MCF 10A (cell line): ENCODE measurements around the gene TDP2. TPM values are rescaled to one million over a fixed set of nuclear protein-coding genes. Genes with fewer than 3 reads are reported as not detected.
A peak's percentile ranks its signal among the peaks of the same experiment; 100 is the strongest.

Experiments
- BruUV-seq: library from RNA; stranded (reverse); fragments of 400-500 nt; replicated peaks from 2 replicates; lab custom pipeline; 2021; lab: Mats Ljungman, UMichigan
- CTCF ChIA-PET: fragments of 300-600 bp; sonication (Branson Sonifier 250); formaldehyde crosslinking; extraction: SDS; loops from one replicate; lab custom pipeline; 2021; ENCODE audit warnings: antibody characterized with exemption, inconsistent platforms; lab: Yijun Ruan, JAX
- POLR2A ChIA-PET: fragments of 300-600, 350-650 bp; sonication (Branson Sonifier 250); formaldehyde crosslinking; extraction: SDS; loops from one replicate; lab custom pipeline; 2020; ENCODE audit warnings: antibody characterized with exemption, inconsistent platforms; lab: Yijun Ruan, JAX
- DNase-seq: peaks from one replicate; pipeline ENCODE4 v3.0.0-alpha.2; 2018; ENCODE audit not compliant: unreplicated experiment
- H3K27ac Mint-ChIP-seq: one replicate; pipeline ENCODE4 v1.8.0; 2022; ENCODE audit warnings: mild to moderate bottlenecking, low read depth, mixed read lengths; ENCODE audit not compliant: unreplicated experiment
- H3K27me3 Mint-ChIP-seq: one replicate; pipeline ENCODE4 v1.8.0; 2022; ENCODE audit warnings: mixed read lengths; ENCODE audit not compliant: insufficient read depth, unreplicated experiment
- H3K36me3 Mint-ChIP-seq: one replicate; pipeline ENCODE4 v1.8.0; 2022; ENCODE audit warnings: mild to moderate bottlenecking, moderate library complexity, mixed read lengths; ENCODE audit not compliant: insufficient read depth, unreplicated experiment
- H3K4me1 Mint-ChIP-seq: one replicate; pipeline ENCODE4 v1.8.0; 2022; ENCODE audit warnings: mixed read lengths; ENCODE audit not compliant: insufficient read depth, unreplicated experiment
- H3K4me3 Mint-ChIP-seq: one replicate; pipeline ENCODE4 v1.8.0; 2022; ENCODE audit warnings: mild to moderate bottlenecking, moderate library complexity, mixed read lengths; ENCODE audit not compliant: unreplicated experiment
- H3K9me3 Mint-ChIP-seq: one replicate; pipeline ENCODE4 v1.8.0; 2022; ENCODE audit warnings: mixed read lengths; ENCODE audit not compliant: unreplicated experiment
- CTCF ChIP-seq: fragments of 200-600 bp; IDR thresholded peaks from one replicate; pipeline ENCODE4 v1.8.0; 2022; ENCODE audit warnings: antibody characterized with exemption, mild to moderate bottlenecking; ENCODE audit not compliant: unreplicated experiment
- intact Hi-C: fragments of 100-400 bp; cut with micrococcal nuclease; formaldehyde crosslinking; loops from 2 replicates; pipeline ENCODE4 v1.14.1; 2022
- total RNA-seq: library from RNA; stranded (reverse); gene quantifications from 2 replicates; pipeline ENCODE4 v1.2.3, GENCODE V29; 2022

TDP2 gene
- total RNA-seq, 1 experiment from 2014 or later: 28.2 TPM

- intact Hi-C loops: loop anchor here (1.0 kb wide), 1 partner anchor 86 kb away; no protein-coding TSS in a partner anchor
- H3K4me1 Mint-ChIP-seq: peaks cover 15% of the 10 kb centered on the region
- no peak for DNase-seq
- H3K36me3 Mint-ChIP-seq: peaks cover 26% of the 10 kb centered on the region
- H3K27ac Mint-ChIP-seq: peak overlapping the region; percentile 96
- H3K27me3 Mint-ChIP-seq: no peaks in the 10 kb centered on the region
- H3K4me3 Mint-ChIP-seq: peak overlapping the region; percentile 94
- TSS peak; percentile 78 for BruUV-seq
- TF ChIP-seq CTCF: no peak
- ChIA-PET POLR2A (interaction anchor here (0.6 to 3.0 kb wide), 15 partner anchors 10 to 346 kb away, joined by 3 to 26 read pairs (median 5); partner anchors contain the start of genes ALDH5A1 and KIAA0319), CTCF (interaction anchor here (0.7 to 3.2 kb wide), 5 partner anchors 31 to 1708 kb away, joined by 3 to 36 read pairs (median 3); no protein-coding TSS in a partner anchor)
- H3K9me3 Mint-ChIP-seq: no peaks in the 10 kb centered on the region
Observed at GRCh38 chr6:24667378-24667803, 692 bp upstream of the TDP2 start.

DNA sequence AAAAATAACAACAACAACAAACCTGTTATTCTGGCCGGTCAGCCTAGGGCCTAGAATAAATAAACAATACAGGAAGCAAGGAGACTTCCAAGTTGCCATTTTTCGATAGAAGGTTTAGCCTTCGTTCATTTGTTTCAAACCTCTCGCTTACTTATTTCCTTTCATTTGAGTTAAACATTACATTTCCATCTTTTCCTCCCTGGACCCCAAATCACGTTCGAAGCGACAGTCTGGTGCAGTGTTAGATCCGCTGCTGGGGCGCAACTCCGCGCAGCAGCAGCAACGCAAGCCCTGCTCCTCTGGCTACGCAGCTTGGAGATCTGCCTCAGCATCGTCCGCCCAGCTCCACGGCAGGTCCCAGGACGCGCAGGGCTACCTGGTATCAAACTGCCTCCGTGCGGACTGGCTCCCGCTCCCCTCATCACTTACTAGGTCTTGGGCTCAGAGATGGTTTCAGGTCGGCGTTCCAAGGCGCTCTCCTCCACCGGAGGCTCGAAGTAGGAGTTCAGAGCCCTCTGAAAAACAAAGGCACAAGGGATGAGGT lies 530 bp downstream of the TDP2 start:
- Mint-ChIP-seq H3K36me3 (peaks cover 39% of the 10 kb centered on the region), H3K27ac (peak overlapping the region; percentile 96), H3K27me3 (no peaks in the 10 kb centered on the region), H3K4me3 (peak overlapping the region; percentile 94), H3K9me3 (no peaks in the 10 kb centered on the region), H3K4me1 (peaks cover 15% of the 10 kb centered on the region)
- CTCF ChIA-PET: interaction anchor here (0.6 to 3.2 kb wide), 8 partner anchors 11 to 1674 kb away, joined by 3 to 36 read pairs (median 3); no protein-coding TSS in a partner anchor
- no peak for DNase-seq
- no peak for TF ChIP-seq CTCF
- intact Hi-C loops: no loop called here
- TSS peak; percentile 47 for BruUV-seq
- POLR2A ChIA-PET: interaction anchor here (0.6 to 3.0 kb wide), 24 partner anchors 8 to 346 kb away, joined by 3 to 26 read pairs (median 3); partner anchors contain the start of gene KIAA0319

DNA sequence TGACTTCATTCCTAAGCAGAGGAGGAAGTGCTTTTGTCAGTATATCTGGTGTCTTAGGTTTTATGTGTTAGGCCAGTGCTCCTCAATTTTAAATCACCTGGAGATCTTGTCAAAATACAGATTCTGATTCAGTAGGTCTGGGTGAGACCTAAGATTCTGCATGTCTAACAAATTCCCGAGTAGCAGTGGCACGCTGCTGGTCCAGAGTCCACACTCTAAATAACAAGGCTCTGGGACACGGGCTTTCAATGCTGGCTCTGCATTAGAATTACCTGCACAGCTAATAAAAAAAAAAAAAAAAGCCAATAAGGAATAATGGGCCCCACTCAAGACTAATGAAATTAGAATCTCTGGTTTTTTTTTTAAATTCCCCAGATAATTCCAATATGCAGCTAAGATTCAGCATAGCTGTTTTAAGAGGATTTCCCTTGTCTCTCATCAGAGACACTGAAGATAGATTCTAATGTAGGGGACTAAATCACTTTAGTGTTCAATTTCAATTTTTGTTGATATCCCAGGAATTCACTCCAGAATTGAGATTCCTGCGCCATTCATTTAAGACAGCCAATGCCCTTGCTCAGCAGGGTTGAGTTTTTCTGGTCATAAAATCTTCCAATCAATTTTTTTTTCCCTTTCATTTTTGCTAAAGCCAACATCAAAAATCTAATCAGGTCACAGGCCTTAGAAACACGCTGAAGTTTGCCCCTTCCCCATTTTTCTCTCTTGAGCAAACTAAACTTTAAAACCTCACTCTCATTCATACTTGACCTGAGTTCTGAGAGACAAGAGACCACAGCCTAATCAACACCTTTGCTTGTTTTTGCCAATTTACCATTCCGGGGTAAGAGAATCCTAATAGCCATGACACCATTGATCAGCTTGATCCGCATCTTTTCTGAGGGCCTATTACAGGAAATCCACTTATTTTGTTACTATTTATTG lies 2.4 kb downstream of the TDP2 start:
- H3K27me3 Mint-ChIP-seq: no peaks in the 10 kb centered on the region
- peaks cover 20% of the 10 kb centered on the region for H3K4me1 Mint-ChIP-seq
- peak overlapping the region; percentile 94 for H3K4me3 Mint-ChIP-seq

More for the DNA sequence above, 2.4 kb downstream of the TDP2 start:
- intact Hi-C loops: no loop called here
- no peak for TF ChIP-seq CTCF
- BruUV-seq: no TSS peak
- POLR2A ChIA-PET: interaction anchor here (0.7 to 3.0 kb wide), 2 partner anchors 18 to 895 kb away, joined by 3 to 26 read pairs; partner anchors contain the start of gene KIAA0319
- CTCF ChIA-PET: interaction anchor here (0.5 to 3.2 kb wide), 5 partner anchors 9 to 1328 kb away, joined by 3 to 36 read pairs (median 4); no protein-coding TSS in a partner anchor
- Mint-ChIP-seq H3K36me3 (peaks cover 41% of the 10 kb centered on the region), H3K27ac (no peak overlapping the region), H3K9me3 (no peaks in the 10 kb centered on the region)
- DNase-seq: no peak
